Progenitor cell of endocrine pancreas (in vitro differentiated cells): ENCODE measurements around the gene SGCD. TPM values are rescaled to one million over a fixed set of nuclear protein-coding genes. Genes with fewer than 3 reads are reported as not detected.

Experiments used
- DNase-seq: peaks from one replicate; pipeline ENCODE4 v3.0.0; 2021; ENCODE audit warnings: low spot score; ENCODE audit not compliant: unreplicated experiment
- H3K27ac Mint-ChIP-seq: 2 replicates; pipeline ENCODE4 v1.8.0; 2021; ENCODE audit warnings: mild to moderate bottlenecking, moderate library complexity, mixed read lengths
- H3K27me3 Mint-ChIP-seq: 2 replicates; pipeline ENCODE4 v1.8.0; 2021; ENCODE audit warnings: mixed read lengths
- H3K36me3 Mint-ChIP-seq: 2 replicates; pipeline ENCODE4 v1.8.0; 2022; ENCODE audit warnings: mixed read lengths; ENCODE audit not compliant: insufficient read depth
- H3K4me1 Mint-ChIP-seq: 2 replicates; pipeline ENCODE4 v1.8.0; 2021; ENCODE audit warnings: low read depth, mixed read lengths
- H3K4me3 Mint-ChIP-seq: 2 replicates; pipeline ENCODE4 v1.8.0; 2021; ENCODE audit warnings: low read depth, mild to moderate bottlenecking, moderate library complexity, mixed read lengths
- H3K9me3 Mint-ChIP-seq: 2 replicates; pipeline ENCODE4 v1.8.0; 2021; ENCODE audit warnings: low read depth, mixed read lengths
- total RNA-seq: library from RNA; stranded (reverse); gene quantifications from 2 replicates; pipeline ENCODE4 v1.2.1, GENCODE V29; 2021
- TF ChIP-seq, protein P1 (sequence below): fragments of 200-600 bp; sonication (generic); IDR thresholded peaks from one replicate; pipeline ENCODE4 v1.5.0; 2021; ENCODE audit warnings: antibody characterized with exemption, mild to moderate bottlenecking; ENCODE audit not compliant: unreplicated experiment

Gene SGCD
- total RNA-seq, 1 donor from 2014 or later: 5.9 TPM

DNA sequence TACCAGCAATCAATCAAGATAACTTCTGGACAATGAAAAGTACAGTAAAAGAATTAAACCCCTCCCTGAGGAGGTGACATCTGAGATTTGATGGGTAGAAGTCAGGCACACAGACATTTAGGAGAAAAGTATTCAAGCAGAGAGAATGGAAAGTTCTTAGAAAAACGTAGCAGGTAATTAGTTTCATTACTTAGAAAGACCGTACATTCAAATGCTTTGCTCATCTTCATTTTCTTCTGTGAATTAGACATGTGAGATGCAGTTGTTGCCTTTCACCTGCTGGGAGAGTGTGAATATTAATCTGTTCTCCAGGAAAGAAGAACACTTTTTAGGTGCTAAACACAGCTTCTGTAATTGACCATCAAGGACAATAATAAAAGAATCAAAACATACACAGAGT lies 451.8 kb downstream of the SGCD start:
- Mint-ChIP-seq H3K36me3 (no peaks in the 10 kb centered on the region), H3K27ac (no peak overlapping the region), H3K27me3 (no peaks in the 10 kb centered on the region), H3K9me3 (peaks cover 4% of the 10 kb centered on the region), H3K4me1 (no peaks in the 10 kb centered on the region), H3K4me3 (no peak overlapping the region)
- TF ChIP-seq, protein P1, sequence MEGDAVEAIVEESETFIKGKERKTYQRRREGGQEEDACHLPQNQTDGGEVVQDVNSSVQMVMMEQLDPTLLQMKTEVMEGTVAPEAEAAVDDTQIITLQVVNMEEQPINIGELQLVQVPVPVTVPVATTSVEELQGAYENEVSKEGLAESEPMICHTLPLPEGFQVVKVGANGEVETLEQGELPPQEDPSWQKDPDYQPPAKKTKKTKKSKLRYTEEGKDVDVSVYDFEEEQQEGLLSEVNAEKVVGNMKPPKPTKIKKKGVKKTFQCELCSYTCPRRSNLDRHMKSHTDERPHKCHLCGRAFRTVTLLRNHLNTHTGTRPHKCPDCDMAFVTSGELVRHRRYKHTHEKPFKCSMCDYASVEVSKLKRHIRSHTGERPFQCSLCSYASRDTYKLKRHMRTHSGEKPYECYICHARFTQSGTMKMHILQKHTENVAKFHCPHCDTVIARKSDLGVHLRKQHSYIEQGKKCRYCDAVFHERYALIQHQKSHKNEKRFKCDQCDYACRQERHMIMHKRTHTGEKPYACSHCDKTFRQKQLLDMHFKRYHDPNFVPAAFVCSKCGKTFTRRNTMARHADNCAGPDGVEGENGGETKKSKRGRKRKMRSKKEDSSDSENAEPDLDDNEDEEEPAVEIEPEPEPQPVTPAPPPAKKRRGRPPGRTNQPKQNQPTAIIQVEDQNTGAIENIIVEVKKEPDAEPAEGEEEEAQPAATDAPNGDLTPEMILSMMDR: no peak
- no peak for DNase-seq

DNA sequence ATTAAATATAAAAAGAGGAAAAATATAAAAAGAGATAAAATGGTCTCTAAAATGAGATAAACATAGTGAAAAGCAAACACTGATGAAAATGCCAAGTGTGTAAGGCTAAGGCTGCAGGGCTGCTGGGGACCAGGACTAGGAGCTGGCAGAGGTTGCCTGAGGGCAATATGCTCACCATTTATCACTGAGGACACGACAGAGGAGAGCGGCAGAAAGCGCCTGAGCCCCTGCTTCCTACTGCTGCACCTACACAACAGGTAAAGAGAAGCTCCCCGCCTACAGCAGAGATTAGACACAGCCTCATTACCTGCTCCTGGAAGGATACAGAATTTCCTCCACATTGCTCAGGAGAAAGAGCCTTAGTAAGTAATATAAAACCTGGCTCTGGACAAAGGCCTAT lies 452.5 kb downstream of the SGCD start:
- no peaks in the 10 kb centered on the region for H3K4me1 Mint-ChIP-seq

DNA sequence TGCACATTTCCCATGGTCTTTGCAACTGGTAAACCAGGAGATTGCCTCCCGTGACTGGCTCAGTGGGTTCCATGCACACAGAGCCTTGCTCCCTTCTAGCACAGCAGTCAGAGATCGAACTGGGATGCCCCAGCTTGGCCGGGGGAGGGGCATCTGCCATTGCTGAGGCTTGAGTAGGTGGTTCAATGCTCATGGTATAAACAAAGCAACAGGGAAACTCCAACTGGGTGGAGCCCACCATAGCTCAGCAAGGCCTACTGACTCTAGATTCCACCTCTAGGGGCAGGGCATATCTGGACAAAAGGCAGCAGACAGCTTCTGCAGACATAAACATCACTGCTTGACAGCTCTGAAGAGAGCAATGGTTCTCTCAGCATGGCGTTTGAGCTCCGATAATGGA lies 456.1 kb downstream of the SGCD start:
- no peaks in the 10 kb centered on the region for H3K4me1 Mint-ChIP-seq
- peaks cover 26% of the 10 kb centered on the region for H3K9me3 Mint-ChIP-seq
- H3K27ac Mint-ChIP-seq: no peak overlapping the region
- H3K27me3 Mint-ChIP-seq: no peaks in the 10 kb centered on the region
- TF ChIP-seq, protein P1: no peak
- H3K36me3 Mint-ChIP-seq: peaks cover 1% of the 10 kb centered on the region
- H3K4me3 Mint-ChIP-seq: no peak overlapping the region
- DNase-seq: no peak

More for the DNA sequence above, 452.5 kb downstream of the SGCD start:
- TF ChIP-seq, protein P1: no peak
- Mint-ChIP-seq H3K27me3 (no peaks in the 10 kb centered on the region), H3K36me3 (no peaks in the 10 kb centered on the region), H3K9me3 (peaks cover 8% of the 10 kb centered on the region), H3K27ac (no peak overlapping the region), H3K4me3 (no peak overlapping the region)
- DNase-seq: no peak

DNA sequence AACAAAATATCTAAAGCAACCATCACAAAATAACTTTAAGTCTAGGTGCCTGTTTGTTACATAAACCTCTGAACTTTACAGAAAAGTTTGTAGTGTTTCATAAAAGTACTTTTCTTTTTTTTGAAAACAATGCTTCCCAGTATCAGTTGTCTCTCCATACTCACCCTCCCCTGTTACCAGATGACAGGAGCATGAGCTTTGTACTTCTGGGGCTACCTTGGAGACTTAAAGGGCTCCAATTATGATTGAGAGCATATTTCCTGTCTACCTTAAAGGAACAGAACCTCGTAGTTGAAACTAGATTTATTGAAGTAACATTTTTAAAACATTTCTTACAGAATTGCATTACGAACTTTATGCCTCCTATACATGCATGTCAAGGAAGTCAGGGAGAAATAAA lies 467.7 kb downstream of the SGCD start:
- H3K4me3 Mint-ChIP-seq: no peak overlapping the region
- peaks cover 2% of the 10 kb centered on the region for H3K27me3 Mint-ChIP-seq
- H3K36me3 Mint-ChIP-seq: no peaks in the 10 kb centered on the region
- DNase-seq: no peak
- H3K27ac Mint-ChIP-seq: no peak overlapping the region
- H3K9me3 Mint-ChIP-seq: peaks cover 7% of the 10 kb centered on the region
- H3K4me1 Mint-ChIP-seq: peaks cover 12% of the 10 kb centered on the region
- TF ChIP-seq, protein P1: no peak

DNA sequence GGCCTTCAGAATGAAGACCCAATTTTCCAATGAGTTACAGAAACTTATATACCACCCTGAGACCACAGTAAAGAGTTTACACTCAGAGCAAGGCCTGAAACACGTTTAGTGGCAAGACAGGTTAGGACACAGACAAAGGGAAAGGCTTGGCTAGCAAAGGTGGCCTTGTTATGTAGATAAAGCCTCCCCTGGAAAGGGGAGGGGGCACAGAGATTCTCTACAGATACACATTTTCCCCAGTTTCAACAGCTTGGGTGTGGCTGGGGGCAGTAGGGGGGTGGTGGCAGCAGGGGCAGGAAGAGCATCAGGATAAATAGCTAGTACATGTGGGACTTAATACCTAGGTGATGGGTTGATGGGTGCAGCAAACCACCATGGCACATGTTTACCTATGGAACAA lies 471.2 kb downstream of the SGCD start:
- no peak overlapping the region for H3K27ac Mint-ChIP-seq
- no peak for DNase-seq
- H3K4me1 Mint-ChIP-seq: peaks cover 27% of the 10 kb centered on the region
- no peaks in the 10 kb centered on the region for H3K9me3 Mint-ChIP-seq
- no peaks in the 10 kb centered on the region for H3K36me3 Mint-ChIP-seq
- H3K27me3 Mint-ChIP-seq: peaks cover 2% of the 10 kb centered on the region
- TF ChIP-seq, protein P1: no peak
- no peak overlapping the region for H3K4me3 Mint-ChIP-seq
